ENCODE data around the gene TERT.

The TERT gene

GRCh38 chr5:1249366-1250280, 45.2 kb downstream of the TERT start:
- TF ChIP-seq CTCF (conservative IDR thresholded peaks at IDR 0.05): no peak
- no peak for TF ChIP-seq ZFX (IDR thresholded peaks at IDR 0.05)
- H3K27ac ChIP-seq: no peak overlapping the region

DNA sequence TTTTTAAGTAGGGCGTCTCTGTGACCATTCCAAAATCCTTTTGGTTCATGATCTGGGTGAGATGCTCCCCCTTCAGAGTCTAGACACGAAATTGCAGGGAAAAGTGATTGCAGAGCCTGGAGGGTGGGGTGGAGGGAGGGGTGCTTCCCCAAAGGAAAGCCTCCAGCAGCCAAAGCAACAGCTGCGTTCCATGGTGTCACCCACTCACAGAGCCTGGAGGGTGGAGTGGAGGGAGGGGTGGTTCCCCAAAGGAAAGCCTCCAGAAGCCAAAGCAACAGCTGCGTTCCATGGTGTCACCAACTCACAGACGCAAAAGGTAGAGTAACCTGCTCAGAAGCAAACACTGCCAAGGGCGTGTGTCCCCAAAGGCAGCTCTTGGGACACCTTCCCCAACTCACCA, 47.1 kb downstream of the TERT start:
- no peak for TF ChIP-seq ZFX (IDR thresholded peaks at IDR 0.05)
- TF ChIP-seq CTCF (conservative IDR thresholded peaks at IDR 0.05): no peak
- no peak overlapping the region for H3K27ac ChIP-seq

DNA sequence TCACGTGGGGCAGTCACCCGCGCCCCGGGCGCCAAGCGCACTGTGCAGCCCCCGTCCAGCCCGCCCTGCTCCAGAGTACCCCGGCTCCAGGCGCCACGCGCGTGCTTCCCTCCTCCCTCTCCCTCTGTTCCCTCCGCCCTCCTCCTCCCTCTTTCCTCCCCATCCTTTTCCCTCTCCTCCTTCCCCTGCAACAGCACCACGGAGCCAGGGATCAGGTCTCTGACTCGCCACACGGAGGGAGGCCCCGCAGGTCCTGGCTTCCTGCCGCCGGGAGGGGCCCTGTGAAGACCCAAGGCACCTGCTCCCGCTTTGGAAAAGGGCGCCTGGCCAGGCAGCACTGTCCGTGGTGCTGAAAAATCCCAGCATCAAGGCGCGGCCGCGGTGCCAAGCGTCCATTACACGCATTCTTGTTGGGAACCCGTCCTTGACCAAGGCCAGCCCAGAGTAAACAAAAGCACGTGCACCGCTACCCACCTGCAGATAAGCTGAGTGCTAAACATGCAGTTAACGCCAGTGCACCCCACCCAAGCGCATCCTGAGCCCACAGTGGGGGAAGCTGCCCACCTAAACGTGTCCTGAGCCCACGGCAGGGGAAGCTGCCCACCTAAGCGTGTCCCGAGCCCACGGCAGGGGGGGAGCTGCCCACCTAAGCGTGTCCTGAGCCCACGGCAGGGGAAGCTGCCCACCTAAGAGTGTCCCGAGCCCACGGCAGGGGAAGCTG, 48.0 kb downstream of the TERT start:
- no peak for TF ChIP-seq CTCF (conservative IDR thresholded peaks at IDR 0.05)
- TF ChIP-seq ZFX (IDR thresholded peaks at IDR 0.05): no peak
- H3K27ac ChIP-seq: no peak overlapping the region

GRCh38 chr5:1245905-1246576, 48.8 kb downstream of the TERT start:
- H3K27ac ChIP-seq: no peak overlapping the region
- TF ChIP-seq ZFX (IDR thresholded peaks at IDR 0.05): no peak
- no peak for TF ChIP-seq CTCF (conservative IDR thresholded peaks at IDR 0.05)

DNA sequence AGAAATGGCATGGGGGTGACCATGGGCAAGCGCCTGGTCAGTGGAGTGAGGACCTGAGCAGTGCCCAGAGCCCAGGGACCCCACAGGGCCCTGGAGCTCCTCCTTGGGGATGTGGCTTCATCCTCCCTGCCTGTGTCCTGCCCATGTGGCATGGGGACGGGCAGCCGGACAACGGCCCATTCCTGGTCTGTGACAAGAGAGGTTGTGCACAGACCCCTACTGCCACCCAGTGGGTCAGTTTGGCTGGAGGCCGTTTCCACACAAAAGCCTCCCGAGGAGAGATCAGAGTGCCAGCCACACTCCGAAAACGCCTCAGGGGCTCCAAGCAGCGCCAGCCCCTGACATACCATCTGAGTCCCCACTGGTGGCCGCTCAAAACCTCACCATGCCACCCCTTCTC, 49.9 kb downstream of the TERT start:
- no peak for TF ChIP-seq CTCF (conservative IDR thresholded peaks at IDR 0.05)
- no peak for TF ChIP-seq ZFX (IDR thresholded peaks at IDR 0.05)
- no peak overlapping the region for H3K27ac ChIP-seq

DNA sequence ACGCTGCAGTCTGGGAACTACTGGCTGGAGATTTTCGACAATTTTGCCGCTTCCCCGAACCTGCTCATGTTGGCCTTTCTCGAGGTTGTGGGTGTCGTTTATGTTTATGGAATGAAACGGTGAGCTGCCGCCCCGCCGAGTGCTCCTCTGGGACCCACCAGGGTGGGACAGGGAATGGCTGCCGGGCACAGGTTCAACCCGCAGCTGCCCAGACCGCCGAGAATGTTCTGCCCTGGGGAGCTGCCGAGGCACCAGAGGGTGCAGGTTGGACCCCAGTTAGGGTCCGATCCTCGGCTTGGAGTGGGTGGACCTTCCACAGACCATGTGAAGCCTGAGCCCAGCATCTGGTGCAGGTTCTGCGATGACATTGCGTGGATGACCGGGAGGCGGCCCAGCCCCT, 50.6 kb downstream of the TERT start:
- TF ChIP-seq CTCF (conservative IDR thresholded peaks at IDR 0.05): no peak
- no peak for TF ChIP-seq ZFX (IDR thresholded peaks at IDR 0.05)
- no peak overlapping the region for H3K27ac ChIP-seq

Data from C4-2B (cell line).